Hepatocyte (in vitro differentiated cells): ENCODE data around the gene HNRNPA2B1. TPM values are rescaled to one million over a fixed set of nuclear protein-coding genes. Genes with fewer than 3 reads are reported as not detected.
A peak's percentile ranks its signal among the peaks of the same experiment; 100 is the strongest.

ENCODE experiments used
- DNase-seq: peaks from one replicate; pipeline ENCODE4 v3.0.0-alpha.2; 2016; ENCODE audit warnings: low spot score
- H2AFZ ChIP-seq: fragments of 200-600 bp; sonication (generic); 2 replicates; pipeline ENCODE4 v1.6.0; 2016; ENCODE audit warnings: antibody characterized with exemption, mild to moderate bottlenecking
- H3K27ac ChIP-seq: fragments of 200-600 bp; sonication (generic); 2 replicates; pipeline ENCODE4 v1.5.1; 2016; ENCODE audit warnings: mild to moderate bottlenecking
- H3K27me3 ChIP-seq: fragments of 200-600 bp; sonication (generic); 2 replicates; pipeline ENCODE4 v1.6.1; 2016
- H3K36me3 ChIP-seq: fragments of 200-600 bp; sonication (generic); replicated peaks from 2 replicates; pipeline ENCODE4 v1.5.1; 2016; ENCODE audit warnings: low read depth; ENCODE audit not compliant: insufficient read depth
- H3K4me1 ChIP-seq: fragments of 200-600 bp; sonication (generic); 2 replicates; pipeline ENCODE4 v1.5.1; 2016; ENCODE audit warnings: mild to moderate bottlenecking, moderate library complexity; ENCODE audit not compliant: insufficient read depth
- H3K4me2 ChIP-seq: fragments of 200-600 bp; sonication (generic); 2 replicates; pipeline ENCODE4 v1.6.0; 2016
- H3K4me3 ChIP-seq: fragments of 200-600 bp; sonication (generic); 2 replicates; pipeline ENCODE4 v1.5.1; 2016; ENCODE audit warnings: mild to moderate bottlenecking
- H3K79me2 ChIP-seq: fragments of 200-600 bp; sonication (generic); 2 replicates; pipeline ENCODE4 v1.6.0; 2017; ENCODE audit warnings: mild to moderate bottlenecking
- H3K9me2 ChIP-seq: fragments of 200-600 bp; sonication (generic); replicated peaks from 2 replicates; pipeline ENCODE4 v1.6.0; 2017; ENCODE audit warnings: mild to moderate bottlenecking; ENCODE audit not compliant: insufficient read depth
- H3K9me3 ChIP-seq: fragments of 200-600 bp; sonication (generic); 2 replicates; pipeline ENCODE4 v1.5.1; 2016; ENCODE audit warnings: low read depth, mild to moderate bottlenecking
- H4K20me1 ChIP-seq: fragments of 200-600 bp; sonication (generic); 2 replicates; pipeline ENCODE4 v1.6.0; 2016; ENCODE audit warnings: mild to moderate bottlenecking; ENCODE audit not compliant: insufficient read depth, poor library complexity, severe bottlenecking
- CTCF ChIP-seq: fragments of 200-600 bp; sonication (generic); IDR thresholded peaks from 2 replicates; pipeline ENCODE4 v1.5.1; 2016; ENCODE audit warnings: antibody characterized with exemption, mild to moderate bottlenecking; ENCODE audit not compliant: poor library complexity
- EZH2 ChIP-seq: fragments of 200-600 bp; sonication (generic); IDR thresholded peaks from 2 replicates; pipeline ENCODE4 v1.6.1; 2016; ENCODE audit warnings: antibody characterized with exemption, mild to moderate bottlenecking, borderline replicate concordance
- EZH2phosphoT487 ChIP-seq: fragments of 200-600 bp; sonication (generic); IDR thresholded peaks from one replicate; pipeline ENCODE4 v1.6.1; 2018; ENCODE audit warnings: antibody characterized with exemption, mild to moderate bottlenecking, low read depth, moderate library complexity; ENCODE audit not compliant: unreplicated experiment, severe bottlenecking
- WGBS: methylation state at CpG from one replicate; pipeline ENCODE4 v1.1.6; 2016; ENCODE audit warnings: low lambda C conversion rate; ENCODE audit errors: missing lambda C conversion rate; 5-methylcytosine and 5-hydroxymethylcytosine counted together
- polyA plus RNA-seq: library from polyadenylated mRNA; unstranded; fragments of >200 nt; fragmentation: Nextera tagmentation; extraction: Ambion mirVana; gene quantifications from 2 replicates; pipeline ENCODE4 v1.2.1, GENCODE V29; 2016
- total RNA-seq: library from RNA; depleted of rRNA; stranded (reverse); fragments of >200 nt; gene quantifications from 2 replicates; pipeline ENCODE4 v1.2.3, GENCODE V29; 2014

The HNRNPA2B1 gene
- total and polyA plus RNA-seq, 2 experiments from 2014 or later, result 193 to 553 TPM

DNA sequence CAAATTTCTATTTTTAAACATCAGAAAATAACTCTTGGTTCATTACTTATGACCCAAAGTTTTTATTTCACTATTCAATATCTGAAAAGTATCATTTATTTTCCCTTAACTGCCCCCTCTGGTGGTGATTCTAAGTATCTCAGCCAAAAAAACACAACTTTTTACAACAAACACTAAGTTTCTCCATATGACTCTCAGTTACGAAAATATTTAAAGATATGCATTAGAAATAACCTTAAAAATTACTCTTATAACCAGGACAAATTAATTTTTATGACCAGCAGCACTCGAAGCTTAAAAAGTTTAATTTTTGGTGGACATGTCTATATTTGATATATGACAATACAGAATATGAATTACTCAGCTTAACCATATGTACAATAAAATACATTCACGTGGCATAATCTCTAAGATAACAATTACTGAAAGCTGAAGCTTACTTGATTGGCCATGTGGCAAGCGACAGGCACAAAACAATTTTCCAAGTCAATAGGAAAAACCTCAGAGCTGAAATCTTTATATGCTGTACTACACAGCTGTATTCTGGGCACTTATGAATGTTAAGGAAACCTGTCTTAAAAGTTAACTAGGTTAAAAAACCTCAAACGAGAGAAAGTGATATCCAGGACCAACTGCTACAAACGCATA lies 2.3 kb downstream of the HNRNPA2B1 start:
- Histone ChIP-seq H3K4me2 (peak overlapping the region; percentile 84), H3K27me3 (no peaks in the 10 kb centered on the region), H3K4me1 (peaks cover 24% of the 10 kb centered on the region), H3K79me2 (peaks cover 89% of the 10 kb centered on the region), H3K27ac (peak overlapping the region; percentile 99), H2AFZ (no peak overlapping the region), H3K36me3 (no peaks in the 10 kb centered on the region), H3K9me2 (no peaks in the 10 kb centered on the region), H4K20me1 (peaks cover 73% of the 10 kb centered on the region), H3K9me3 (no peaks in the 10 kb centered on the region), H3K4me3 (peak overlapping the region; percentile 81)
- peak; percentile 47 for DNase-seq
- WGBS, result 1% methylated on average over 6 of the region's 6 CpGs
- TF ChIP-seq CTCF (peak; percentile 70), EZH2phosphoT487 (no peak)

GRCh38 chr7:26197153-26198115 lies 3.1 kb downstream of the HNRNPA2B1 start:
- Histone ChIP-seq H3K27me3 (no peaks in the 10 kb centered on the region), H3K9me3 (no peaks in the 10 kb centered on the region), H3K79me2 (peaks cover 89% of the 10 kb centered on the region), H3K36me3 (peaks cover 4% of the 10 kb centered on the region), H3K27ac (no peak overlapping the region), H3K9me2 (no peaks in the 10 kb centered on the region), H3K4me2 (peak overlapping the region; percentile 84), H4K20me1 (peaks cover 73% of the 10 kb centered on the region), H3K4me1 (peaks cover 25% of the 10 kb centered on the region), H2AFZ (no peak overlapping the region), H3K4me3 (peak overlapping the region; percentile 81)
- TF ChIP-seq CTCF (no peak), EZH2phosphoT487 (peak; percentile 35), EZH2 (no peak)
- WGBS, result 11% methylated on average over 5 of the region's 5 CpGs
- no peak for DNase-seq

DNA sequence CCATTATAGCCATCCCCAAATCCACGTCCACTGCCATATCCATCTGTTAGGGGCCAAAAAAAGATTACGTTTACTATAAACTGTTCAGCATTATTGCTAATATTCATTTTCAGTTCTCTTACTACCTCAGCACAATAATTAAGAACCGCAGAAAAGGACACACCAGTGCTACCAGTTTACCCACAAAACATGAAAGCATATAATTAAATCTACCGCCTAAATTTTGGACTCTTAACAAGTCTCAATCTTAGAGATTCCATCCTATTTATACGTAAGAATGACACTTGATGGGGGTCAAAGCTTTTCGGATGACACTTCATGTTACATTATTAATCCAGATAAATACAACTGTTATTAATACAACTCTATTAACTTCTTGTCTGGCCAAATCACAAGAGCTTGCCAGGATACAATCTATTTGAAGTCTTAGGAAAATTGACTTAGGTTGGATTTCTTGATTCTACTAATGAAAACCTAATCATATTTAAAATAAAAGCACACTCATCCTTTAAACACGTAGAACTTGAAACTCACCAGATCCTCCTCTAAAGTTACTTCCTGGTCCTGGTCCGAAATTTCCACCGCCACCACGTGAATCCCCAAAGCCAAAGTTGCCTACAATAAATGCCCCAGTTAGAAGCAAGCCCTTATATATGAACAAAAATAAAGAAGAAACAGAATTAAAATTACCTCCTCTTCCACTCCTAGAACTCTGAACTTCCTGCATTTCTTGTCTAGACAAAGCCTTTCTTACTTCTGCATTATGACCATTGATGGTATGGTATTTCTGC lies 4.5 kb downstream of the HNRNPA2B1 start:
- Histone ChIP-seq H3K4me1 (peaks cover 25% of the 10 kb centered on the region), H4K20me1 (peaks cover 85% of the 10 kb centered on the region), H3K4me3 (no peak overlapping the region), H3K9me3 (no peaks in the 10 kb centered on the region), H2AFZ (no peak overlapping the region), H3K9me2 (no peaks in the 10 kb centered on the region), H3K36me3 (peaks cover 8% of the 10 kb centered on the region), H3K27ac (no peak overlapping the region), H3K79me2 (peaks cover 93% of the 10 kb centered on the region), H3K4me2 (peak overlapping the region; percentile 84), H3K27me3 (no peaks in the 10 kb centered on the region)
- 77% methylated on average over 10 of the region's 10 CpGs for WGBS
- no peak for DNase-seq
- TF ChIP-seq CTCF, result no peak
- no peak for TF ChIP-seq EZH2phosphoT487
- TF ChIP-seq EZH2, result no peak
